Superior temporal gyrus (tissue), 1 donor: ENCODE measurements around the gene IFNA16.
"Not testable (repeated sequence)": the region's sequence is repeated elsewhere in the genome, so short reads cannot be mapped to it uniquely, and the experiment has no call there.

ENCODE experiments used
- DNase-seq: peaks from one replicate; pipeline ENCODE4 v3.0.0-alpha.2; 2016; ENCODE audit errors: extremely low spot score

IFNA16 gene

GRCh38 chr9:21194867-21195776 lies 22.0 kb downstream of the IFNA16 start:
- DNase-seq = peak; percentile 48

GRCh38 chr9:21187487-21187886 lies 29.6 kb downstream of the IFNA16 start, which contains the start of gene IFNA4:
IFNA4 (minus strand) TSS chr9:21187587; CDS start chr9:21187531, 56 bp downstream.
- not testable (repeated sequence) for DNase-seq

GRCh38 chr9:21182810-21183736 lies 34.0 kb downstream of the IFNA16 start:
- peak; percentile 28 for DNase-seq

- DNase-seq = no peak
Observed at GRCh38 chr9:21174671-21175070, 42.4 kb downstream of the IFNA16 start.

GRCh38 chr9:21172156-21172555 lies 45.0 kb downstream of the IFNA16 start:
- DNase-seq = no peak

- no peak for DNase-seq
Observed at GRCh38 chr9:21171351-21171750, 45.8 kb downstream of the IFNA16 start.

- not testable (repeated sequence) for DNase-seq
Observed at GRCh38 chr9:21166560-21166959, 50.6 kb downstream of the IFNA16 start, which contains the start of gene IFNA21. IFNA21 (minus strand) TSS chr9:21166660; CDS start chr9:21166612, 48 bp downstream.
